ENCODE data around the gene FAM186B.
A peak's percentile ranks its signal among the peaks of the same experiment; 100 is the strongest.

The FAM186B gene

DNA sequence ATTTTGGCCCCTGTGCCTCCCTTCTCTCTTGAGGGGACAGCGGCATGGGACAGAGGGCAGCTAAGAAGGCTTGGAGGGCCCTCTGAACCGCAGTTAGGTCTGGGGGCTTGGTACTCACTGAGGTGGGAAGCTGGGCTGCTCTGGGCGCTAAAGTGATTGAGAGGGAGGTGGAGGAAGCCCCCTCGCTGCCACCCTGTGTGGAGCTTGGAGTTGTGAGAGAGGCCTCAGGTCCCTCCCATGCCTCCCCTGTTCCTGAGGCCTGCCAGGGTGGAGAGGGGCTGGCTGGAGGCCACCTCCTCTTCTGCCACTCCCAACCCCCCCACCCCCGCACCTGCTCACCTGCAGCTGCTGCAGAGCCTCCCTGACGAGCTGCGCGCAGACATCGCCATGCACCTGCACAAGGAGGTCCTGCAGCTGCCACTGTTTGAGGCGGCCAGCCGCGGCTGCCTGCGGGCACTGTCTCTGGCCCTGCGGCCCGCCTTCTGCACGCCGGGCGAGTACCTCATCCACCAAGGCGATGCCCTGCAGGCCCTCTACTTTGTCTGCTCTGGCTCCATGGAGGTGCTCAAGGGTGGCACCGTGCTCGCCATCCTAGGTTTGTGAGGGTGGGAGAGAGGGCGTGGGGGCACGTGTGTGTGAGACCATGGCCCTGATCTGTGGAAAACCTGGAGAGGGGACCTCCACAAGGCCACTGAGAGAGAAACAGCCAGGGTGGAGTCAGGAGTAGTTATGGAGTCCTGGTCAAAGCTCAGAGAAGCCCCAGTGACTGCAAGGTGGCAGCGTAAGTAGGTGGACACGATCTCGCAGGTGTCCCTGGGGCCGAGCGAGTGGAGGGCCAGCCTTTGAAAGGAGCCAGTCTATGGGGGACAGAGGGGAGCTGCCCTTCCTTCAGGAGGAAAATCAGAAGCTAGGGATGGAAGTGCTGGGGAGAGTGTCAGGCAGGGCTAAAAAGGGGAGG, 55.4 kb downstream of the FAM186B start:
- no peak for DNase-seq

DNA sequence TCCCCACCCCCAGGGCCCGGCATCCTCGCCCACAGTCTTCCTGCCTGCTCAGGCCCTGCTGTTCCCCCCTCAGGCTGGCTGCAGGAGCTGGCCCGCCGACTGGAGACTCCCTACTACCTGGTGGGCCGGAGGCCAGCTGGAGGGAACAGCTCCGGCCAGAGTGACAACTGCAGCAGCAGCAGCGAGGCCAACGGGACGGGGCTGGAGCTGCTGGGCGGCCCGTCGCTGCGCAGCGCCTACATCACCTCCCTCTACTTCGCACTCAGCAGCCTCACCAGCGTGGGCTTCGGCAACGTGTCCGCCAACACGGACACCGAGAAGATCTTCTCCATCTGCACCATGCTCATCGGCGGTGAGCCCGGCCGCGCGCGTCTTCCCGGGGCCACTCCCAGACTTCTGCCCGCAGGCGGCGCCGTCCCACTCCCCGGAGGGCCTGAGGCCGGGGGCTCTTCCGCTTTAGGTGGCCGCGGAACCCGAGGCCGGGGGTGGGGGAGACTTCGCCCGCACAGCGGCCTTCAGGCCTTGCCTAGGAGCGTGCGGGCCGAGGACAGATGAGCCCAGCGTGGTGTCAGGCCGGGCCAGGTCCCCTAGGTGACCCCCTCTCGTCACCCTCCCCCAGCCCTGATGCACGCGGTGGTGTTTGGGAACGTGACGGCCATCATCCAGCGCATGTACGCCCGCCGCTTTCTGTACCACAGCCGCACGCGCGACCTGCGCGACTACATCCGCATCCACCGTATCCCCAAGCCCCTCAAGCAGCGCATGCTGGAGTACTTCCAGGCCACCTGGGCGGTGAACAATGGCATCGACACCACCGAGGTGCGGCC, 56.4 kb downstream of the FAM186B start:
- DNase-seq: no peak

DNA sequence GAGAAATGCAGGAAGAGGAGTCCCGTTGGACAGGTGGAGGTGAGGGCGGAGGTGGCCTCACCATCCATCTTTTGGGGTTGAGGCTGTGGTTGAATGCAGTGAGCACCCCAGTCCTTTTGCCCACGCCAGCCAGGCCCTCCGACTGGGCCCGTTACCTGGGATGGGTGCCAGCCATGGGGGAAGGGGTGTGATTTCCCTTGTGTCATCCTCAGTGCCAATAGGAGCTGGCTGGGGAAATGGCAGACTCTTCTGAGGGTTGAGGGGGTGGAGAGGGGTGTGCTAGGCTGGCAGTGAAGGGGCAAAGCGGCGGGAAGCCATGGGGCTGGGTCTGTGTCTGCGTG, 57.0 kb downstream of the FAM186B start:
- no peak for DNase-seq

DNA sequence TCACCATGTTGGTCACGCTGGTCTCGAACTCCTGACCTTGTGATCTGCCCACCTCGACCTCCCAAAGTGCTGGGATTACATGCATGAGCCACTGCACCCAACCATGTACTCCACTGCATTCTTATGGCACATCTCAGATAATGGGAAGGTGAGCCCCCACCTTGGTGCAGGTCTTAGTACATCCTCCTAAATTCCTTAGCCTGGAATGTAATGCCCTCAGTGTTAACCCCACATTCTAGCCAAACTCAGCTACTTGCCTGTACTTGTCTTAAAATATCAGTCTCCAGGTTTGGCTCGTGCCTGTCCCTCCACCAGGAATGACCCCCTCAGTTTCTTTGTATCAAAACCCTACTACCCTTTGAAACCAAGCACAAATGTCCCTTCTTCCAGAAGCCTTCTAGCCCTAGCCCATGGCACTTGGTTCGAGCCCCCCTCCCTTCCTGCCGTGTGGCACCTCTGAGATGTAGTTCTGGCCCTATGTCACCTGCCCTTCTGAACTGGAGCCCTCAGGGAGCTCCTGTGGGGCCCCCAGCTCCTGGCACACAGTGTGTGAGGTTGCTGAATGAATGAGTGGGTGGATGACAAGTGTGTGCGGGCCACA, 58.2 kb downstream of the FAM186B start:
- no peak for DNase-seq

DNA sequence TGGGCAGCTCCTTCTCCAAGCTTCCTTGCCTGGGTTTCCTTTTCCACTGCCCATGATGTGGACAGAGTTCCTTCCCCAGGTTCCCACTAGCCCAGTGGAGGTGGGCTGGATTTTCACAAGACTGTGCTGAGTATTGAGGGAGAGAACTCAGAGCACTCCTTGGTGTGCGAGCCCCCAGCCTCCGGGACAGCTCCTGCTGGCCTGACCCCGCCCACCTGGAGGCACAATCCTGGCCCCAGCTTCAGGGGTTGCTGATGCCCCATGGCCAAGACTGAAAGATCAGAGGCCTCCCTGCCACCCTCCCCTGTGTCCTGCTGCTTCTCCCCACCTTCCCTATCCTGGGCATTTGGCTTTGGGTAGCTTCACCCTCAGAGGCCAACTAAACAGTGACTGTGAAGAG, 59.0 kb downstream of the FAM186B start:
- DNase-seq: no peak

DNA sequence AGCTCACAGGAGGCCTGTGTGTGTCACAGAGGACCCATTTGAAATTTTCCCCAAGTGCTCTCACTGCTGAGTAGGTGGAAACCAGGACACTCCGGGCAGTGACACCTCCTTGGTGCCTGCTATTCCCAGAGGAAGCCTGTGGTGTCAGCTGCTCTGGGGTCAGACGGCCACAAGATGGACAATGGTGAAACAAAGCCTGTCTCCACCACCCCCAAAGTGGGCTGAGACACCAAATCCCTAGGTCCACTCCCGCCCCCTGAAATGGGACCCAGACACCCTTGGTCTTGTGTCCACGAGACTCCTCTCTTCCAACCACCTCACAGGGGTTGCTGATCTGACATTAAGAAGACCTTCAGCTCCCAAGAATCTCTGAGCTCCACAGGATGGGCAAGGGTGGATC, 59.6 kb downstream of the FAM186B start:
- no peak for DNase-seq

DNA sequence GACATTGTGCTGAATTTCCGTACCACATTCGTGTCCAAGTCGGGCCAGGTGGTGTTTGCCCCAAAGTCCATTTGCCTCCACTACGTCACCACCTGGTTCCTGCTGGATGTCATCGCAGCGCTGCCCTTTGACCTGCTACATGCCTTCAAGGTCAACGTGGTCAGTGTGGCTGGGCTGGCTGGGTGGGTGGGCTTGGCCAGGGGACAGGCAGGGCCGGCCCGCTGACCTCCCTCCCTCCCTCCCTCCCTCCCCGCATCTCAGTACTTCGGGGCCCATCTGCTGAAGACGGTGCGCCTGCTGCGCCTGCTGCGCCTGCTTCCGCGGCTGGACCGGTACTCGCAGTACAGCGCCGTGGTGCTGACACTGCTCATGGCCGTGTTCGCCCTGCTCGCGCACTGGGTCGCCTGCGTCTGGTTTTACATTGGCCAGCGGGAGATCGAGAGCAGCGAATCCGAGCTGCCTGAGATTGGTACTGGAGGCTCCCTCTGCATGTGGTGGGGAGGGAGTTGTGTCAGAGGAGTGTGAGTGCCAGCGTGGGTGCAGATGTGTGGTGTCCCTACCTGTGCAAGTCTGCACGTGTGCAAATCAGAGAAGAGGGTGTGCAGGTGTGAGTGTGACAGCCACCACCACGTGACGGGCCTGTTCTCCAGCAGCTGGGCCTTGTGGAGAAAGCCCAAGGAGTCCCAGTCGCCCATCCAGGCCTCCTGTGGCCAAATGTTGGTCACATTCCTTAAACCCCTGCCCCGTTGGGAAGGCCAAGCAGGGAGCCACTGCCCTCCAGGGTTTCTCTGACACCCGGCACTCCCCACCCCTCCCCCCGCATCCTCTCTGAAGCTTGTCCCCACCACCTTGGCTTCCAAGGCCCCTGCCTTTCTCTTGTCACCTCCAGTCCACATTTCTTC, 61.3 kb downstream of the FAM186B start:
- DNase-seq: no peak

DNA sequence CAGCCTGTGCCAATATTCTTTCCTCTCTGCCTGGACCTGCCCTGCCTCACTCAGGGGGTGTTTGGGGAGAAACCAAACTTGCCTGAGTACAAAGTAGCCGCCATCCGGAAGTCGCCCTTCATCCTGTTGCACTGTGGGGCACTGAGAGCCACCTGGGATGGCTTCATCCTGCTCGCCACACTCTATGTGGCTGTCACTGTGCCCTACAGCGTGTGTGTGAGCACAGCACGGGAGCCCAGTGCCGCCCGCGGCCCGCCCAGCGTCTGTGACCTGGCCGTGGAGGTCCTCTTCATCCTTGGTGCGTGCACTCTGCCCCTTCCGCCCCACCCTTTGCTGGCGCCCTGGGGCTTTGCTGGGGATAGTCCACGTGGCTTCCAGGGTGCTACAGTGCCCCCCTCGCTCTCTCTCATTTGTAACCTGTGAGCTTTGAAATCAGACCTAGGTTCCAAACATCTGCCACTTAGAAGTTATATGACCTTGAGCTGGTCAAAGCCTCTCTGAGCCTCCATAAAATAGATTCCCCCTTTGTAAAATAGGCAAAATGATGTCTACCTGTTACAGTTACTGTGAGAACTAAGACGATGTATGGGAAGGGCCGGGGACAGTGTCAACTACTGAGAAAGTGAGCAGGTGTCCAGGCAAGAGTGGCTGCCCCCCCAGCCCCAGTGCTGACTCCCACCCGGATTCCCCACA, 62.1 kb downstream of the FAM186B start:
- DNase-seq: no peak

DNA sequence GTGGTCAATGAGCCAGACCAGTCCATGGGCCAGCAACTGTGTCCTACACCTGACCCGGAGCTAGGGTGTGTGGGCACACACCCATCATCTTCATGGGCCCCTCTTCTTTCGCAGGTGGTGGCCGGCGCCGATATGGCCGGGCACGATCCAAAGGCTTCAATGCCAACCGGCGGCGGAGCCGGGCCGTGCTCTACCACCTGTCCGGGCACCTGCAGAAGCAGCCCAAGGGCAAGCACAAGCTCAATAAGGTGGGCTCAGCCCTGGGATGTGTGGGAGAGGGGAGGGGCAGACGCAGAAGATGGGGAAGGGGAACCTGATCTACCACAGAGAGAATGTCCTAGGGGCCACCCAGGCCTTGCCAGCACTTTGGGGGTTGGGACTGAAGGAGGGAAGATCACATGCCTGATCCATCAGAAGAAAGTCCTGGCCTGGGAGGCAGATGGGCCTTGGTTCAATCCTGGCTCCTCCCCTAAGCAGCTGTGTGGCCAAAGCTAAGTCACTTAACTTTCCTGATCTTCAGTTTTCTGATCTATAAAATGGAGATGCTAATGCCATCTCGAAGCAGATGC, 62.8 kb downstream of the FAM186B start:
- no peak for DNase-seq

DNA sequence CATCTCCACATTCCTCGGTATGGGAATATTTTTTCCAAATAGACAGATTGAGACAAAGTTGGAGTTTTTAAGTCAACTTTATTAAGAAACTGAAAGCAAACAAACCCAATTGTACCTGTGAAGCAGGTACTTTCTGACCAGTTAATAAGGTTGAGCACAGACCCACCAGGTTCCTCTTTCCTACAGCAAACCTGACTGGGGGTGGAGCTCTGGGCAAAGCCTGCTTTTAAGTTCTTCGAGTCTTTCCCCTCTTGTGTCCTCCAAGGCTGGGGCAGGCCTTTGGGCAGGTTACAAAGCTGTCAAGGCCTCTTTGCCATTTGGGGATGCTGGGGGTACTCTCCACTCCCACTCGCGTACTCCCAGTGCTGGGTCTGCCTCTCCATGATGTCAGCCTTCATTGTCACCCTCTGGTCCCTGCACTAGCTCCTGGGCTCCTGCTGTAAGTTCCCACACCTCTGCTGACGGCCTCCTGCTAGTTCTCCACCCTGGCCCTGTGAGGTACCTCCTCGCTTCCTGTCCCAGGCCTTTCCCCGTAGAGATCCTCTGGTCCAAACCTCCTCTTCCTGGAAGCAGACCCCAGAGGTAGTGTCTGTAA, 63.4 kb downstream of the FAM186B start:
- no peak for DNase-seq

DNA sequence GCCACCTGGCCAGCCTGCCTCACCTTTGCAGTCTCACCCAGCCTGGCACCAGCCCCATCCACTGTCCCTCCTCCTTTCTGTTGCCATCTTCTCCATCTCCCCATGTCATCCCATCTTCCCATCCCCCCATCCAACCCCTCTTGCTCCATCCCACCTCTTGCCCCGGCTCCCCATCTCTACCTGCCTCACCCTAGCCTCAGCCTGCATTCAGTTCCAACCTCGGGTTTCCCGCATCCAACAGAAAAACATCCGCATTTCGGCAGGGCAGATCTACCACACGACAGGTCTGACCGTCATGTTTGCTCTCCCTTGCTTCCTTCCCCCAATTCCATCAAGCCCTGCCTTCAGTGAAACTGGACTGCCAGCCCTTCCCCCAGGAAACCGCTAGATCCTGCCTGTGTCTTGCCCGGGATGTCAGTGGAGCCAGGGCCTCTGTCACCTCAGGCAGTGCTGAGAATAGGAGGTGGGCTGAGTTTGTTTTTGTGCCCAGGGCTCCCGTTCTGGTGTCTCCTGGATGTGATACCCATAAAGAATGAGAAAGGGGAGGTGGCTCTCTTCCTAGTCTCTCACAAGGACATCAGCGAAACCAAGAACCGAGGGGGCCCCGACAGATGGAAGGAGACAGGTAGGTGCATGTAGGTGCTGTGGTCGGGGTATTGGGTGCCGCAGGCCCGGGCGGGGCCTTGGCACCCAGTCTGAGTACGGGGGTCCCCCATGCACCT, 64.1 kb downstream of the FAM186B start:
- no peak for DNase-seq

DNA sequence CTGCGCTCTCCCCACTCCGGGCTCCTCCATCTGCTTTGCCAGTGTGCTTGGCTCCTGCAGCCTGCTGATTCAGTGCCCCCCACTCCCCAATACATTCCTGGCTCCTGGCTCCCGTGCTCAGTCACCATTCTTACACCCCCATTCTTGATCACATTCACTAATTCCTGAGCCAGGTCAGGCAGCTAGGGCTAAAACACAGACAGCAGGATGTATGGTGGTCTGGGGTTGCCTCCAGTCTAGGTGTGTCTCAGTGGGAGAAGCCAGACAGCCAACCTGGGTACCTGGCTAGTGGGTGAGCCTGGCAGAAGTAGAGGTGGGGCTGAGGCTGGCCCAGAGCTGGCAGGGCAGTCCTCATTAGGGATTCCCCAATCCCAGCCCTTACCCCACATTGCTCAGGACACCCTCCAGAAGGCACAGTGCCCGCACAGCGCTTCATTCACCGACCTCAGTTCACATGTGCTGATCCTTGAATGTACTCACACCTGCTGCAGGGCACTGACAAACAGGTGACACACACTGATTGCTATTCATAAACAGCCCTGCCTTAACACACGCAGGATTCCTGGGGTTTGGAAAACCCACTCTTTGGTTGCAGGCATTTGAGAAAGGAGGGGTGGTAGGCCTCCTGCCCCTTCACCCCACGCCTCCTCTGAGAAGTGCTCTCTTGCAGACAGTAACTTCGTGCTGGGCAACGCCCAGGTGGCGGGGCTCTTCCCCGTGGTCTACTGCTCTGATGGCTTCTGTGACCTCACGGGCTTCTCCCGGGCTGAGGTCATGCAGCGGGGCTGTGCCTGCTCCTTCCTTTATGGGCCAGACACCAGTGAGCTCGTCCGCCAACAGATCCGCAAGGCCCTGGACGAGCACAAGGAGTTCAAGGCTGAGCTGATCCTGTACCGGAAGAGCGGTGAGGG, 65.0 kb downstream of the FAM186B start:
- DNase-seq: no peak

DNA sequence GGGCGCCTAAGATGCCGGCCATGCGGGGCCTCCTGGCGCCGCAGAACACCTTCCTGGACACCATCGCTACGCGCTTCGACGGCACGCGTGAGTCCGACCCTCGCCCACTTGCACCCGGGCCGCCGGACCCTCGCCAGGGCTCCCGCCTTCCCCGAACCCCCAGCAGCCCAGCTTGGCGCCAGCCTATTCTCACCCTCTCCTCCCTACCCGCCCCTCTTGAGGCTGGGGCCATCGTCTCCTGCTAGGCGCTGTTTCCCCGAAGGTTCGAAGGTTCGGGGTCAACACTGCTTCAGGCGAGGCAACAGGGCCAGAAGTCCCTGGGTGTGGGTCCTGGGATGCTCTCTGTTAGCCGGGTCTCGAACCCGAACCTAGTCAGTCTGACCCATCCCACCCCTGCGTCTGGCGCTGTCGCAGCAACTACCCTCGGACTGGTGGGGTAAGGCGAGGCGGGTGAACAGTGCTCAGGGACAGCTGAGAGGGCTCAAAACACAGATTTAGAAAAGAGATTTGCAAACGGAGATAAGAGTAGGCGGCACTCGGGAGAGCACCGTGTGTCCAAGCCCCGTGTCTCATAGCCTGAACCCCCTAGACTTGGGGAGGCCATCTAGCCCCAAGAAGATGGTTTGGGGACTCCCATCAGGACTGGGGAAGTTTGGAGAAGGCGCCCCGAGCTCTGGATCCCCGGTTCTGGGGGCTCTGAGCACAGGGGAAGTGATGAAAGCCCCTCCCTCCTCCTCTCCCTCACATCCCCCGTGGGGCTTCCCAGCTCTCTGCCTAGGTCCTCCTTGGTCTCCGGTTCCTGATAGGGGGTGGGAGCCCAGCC, 65.8 kb downstream of the FAM186B start:
- no peak for DNase-seq

DNA sequence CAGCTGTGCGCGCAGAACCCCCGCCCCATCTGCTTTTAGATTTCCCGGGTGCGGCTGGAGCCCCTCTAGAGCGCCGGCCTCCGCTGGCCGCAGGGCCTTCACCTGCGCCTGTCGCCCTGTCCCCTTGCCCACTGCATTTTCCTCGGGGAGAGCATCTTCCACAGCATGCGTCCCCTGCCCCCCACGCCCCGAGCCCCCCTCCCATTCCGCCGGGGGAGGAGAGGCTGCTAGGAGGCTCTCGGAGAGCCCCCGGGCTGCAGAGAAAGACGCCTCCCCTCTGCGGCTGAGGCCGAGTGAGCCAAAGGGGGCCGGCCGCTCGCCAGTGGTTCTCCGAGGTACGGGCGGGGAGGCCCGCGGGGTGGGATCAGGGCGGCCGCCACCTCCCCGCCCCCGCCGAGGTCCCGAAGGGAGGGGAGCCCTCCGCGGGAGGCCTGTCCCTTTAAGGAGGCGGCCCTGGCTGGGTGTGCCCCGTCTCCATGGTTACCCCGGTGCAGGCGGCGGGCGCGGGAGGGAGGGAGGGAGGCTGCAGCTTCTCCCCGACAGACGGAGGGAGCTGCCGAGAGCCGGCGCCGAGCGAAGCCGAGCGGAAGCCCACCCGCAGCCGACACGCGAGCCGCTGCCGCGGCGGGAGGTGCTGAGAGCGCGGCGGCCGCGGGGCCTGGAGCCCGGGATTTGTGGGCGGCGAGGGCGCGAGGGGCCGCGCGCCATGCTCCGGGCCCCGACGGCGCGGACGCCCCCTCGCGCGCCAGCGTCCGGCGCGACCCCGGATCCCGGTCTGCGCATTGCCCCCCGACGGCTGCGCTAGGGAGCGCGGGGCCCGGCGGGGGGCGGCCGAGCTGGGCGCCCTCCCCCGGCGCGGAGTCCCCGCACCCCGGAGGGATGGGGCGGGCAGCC, 66.7 kb downstream of the FAM186B start, which contains the start of gene KCNH3:
TSS of gene KCNH3 (plus strand) at position 521 of the 894 bp plus-strand sequence. CDS start 387 bp downstream, outside the sequence.
- peak; percentile 79 for DNase-seq

DNA sequence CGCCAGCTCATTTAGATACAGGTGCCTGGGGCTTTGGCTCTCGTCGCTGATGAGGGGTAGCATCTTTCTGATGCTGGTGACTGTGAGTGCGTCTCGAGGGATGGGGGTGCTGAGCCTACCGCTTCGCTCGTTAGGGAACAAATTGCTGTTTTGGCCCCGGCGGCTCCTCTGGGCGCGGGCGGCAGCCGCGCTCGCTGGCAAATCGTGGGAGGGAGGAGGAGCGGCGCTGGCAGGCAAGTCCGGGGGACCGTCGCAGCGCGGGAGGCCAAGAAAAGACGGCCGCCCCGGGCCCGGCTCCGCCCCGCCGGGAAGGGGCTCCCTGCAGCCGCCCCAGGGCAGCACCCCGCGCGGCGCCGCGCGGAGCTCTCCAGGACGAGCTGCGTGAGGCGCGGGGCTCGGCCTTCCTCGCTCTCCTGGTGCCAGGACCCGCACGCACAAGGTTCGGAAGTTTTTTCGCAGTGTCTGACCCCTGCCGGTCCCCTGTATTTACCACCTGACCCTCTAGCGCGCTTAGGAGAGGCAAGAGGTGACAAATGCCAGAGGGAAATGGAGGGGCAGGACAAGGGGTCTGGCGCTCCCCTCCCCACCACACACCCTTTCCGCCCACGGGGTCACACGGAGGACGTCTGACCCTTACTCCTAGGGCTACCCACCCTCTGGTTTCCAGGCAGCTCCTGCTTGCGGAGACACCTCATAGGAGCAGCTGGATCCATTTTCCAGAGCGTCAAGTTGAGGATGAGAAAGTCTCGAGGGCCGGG, 67.5 kb downstream of the FAM186B start:
- no peak for DNase-seq

Data from activated CD4-positive, alpha-beta T cell treated with anti-CD3 and anti-CD28 coated beads, Interleukin-2, amount 50 U/mL, for 16 hours (primary cell).